Endothelial cell (in vitro differentiated cells): Measurements from ENCODE around the gene CEBPZOS. TPM values are rescaled to one million over a fixed set of nuclear protein-coding genes. Genes with fewer than 3 reads are reported as not detected.

Experiments
- DNase-seq: peaks from one replicate; pipeline ENCODE4 v3.0.0; 2021; ENCODE audit warnings: low spot score
- H3K27ac Mint-ChIP-seq: one replicate; pipeline ENCODE4 v1.8.0; 2021; ENCODE audit warnings: mixed read lengths, inconsistent platforms; ENCODE audit not compliant: unreplicated experiment
- H3K27me3 Mint-ChIP-seq: one replicate; pipeline ENCODE4 v1.8.0; 2021; ENCODE audit warnings: mild to moderate bottlenecking, moderate library complexity, mixed read lengths, inconsistent platforms; ENCODE audit not compliant: unreplicated experiment
- H3K36me3 Mint-ChIP-seq: one replicate; pipeline ENCODE4 v1.8.0; 2021; ENCODE audit warnings: mild to moderate bottlenecking, low read depth, mixed read lengths, inconsistent platforms; ENCODE audit not compliant: unreplicated experiment
- H3K4me1 Mint-ChIP-seq: one replicate; pipeline ENCODE4 v1.8.0; 2021; ENCODE audit warnings: mild to moderate bottlenecking, mixed read lengths, inconsistent platforms; ENCODE audit not compliant: unreplicated experiment
- H3K4me3 Mint-ChIP-seq: one replicate; pipeline ENCODE4 v1.8.0; 2021; ENCODE audit warnings: mild to moderate bottlenecking, mixed read lengths, inconsistent platforms; ENCODE audit not compliant: unreplicated experiment
- H3K9me3 Mint-ChIP-seq: one replicate; pipeline ENCODE4 v1.8.0; 2021; ENCODE audit warnings: mixed read lengths, inconsistent platforms; ENCODE audit not compliant: unreplicated experiment
- total RNA-seq: library from RNA; stranded (reverse); fragmentation: NEBNext Ultra II Directional; extraction: Animal tissue kit (Norgen Biotek cat#: 25700); gene quantifications from one replicate; pipeline ENCODE4 v1.2.1, GENCODE V29; 2021; ENCODE audit not compliant: unreplicated experiment
- TF ChIP-seq, protein P1 (sequence below): fragments of 200-600 bp; sonication (generic); IDR thresholded peaks from one replicate; pipeline ENCODE4 v1.5.0; 2021; ENCODE audit warnings: antibody characterized with exemption; ENCODE audit not compliant: unreplicated experiment

Gene CEBPZOS
- total RNA-seq, 1 donor from 2014 or later, result 18.5 TPM

- peak; percentile 7 for DNase-seq
- H3K27ac Mint-ChIP-seq, result peak overlapping the region; percentile 66
- TF ChIP-seq, protein P1, sequence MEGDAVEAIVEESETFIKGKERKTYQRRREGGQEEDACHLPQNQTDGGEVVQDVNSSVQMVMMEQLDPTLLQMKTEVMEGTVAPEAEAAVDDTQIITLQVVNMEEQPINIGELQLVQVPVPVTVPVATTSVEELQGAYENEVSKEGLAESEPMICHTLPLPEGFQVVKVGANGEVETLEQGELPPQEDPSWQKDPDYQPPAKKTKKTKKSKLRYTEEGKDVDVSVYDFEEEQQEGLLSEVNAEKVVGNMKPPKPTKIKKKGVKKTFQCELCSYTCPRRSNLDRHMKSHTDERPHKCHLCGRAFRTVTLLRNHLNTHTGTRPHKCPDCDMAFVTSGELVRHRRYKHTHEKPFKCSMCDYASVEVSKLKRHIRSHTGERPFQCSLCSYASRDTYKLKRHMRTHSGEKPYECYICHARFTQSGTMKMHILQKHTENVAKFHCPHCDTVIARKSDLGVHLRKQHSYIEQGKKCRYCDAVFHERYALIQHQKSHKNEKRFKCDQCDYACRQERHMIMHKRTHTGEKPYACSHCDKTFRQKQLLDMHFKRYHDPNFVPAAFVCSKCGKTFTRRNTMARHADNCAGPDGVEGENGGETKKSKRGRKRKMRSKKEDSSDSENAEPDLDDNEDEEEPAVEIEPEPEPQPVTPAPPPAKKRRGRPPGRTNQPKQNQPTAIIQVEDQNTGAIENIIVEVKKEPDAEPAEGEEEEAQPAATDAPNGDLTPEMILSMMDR, result no peak
- no peaks in the 10 kb centered on the region for H3K9me3 Mint-ChIP-seq
- peak overlapping the region; percentile 91 for H3K4me3 Mint-ChIP-seq
- peaks cover 30% of the 10 kb centered on the region for H3K4me1 Mint-ChIP-seq
- peaks cover 13% of the 10 kb centered on the region for H3K36me3 Mint-ChIP-seq
- H3K27me3 Mint-ChIP-seq, result peaks cover 2% of the 10 kb centered on the region
These were observed 40.0 kb upstream of the CEBPZOS start for GRCh38 chr2:37156071-37156856.

DNA sequence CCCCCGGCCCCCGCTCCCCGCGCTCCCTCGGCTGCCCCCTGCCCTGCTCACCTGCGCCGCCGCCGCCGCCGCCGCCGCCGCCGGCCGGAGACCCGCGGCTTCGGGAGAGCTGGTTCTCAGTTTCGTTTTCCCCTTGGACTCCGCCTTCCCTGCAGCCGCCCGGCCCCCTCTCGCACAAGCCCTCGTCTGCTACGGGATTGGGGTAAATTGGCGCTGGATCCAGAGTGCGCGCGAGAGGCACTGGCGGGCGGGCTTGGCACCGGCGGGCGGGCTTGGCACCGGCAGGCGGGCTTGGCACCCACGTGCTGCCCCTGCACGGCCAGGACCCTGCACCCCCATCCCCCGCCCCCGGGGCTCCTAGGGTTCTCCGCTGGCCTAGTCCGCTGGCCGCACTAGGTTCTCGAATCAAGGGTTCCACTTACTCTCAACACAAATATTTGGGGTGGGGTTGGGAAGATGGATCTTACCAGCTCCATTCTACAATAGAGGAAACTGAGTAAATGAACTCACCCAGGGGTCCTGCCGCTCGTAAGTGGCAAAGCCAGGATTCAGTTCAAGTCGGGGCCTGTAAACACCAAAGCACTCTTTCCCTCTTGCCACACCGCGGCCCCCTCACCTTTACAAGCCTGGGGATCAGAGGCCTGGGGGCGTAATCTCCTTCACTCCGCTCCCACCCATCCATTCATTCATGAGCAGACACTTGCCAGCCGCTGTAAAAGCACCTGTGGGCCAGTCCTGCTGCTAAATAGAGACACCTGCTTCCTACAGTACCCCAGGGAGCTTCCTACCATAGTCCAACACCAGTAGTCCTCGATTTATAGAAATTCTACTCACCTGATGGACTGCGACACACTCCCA is 39.2 kb upstream of the CEBPZOS start, which contains the start of gene EIF2AK2:
Gene EIF2AK2 (minus strand): TSS at position 124 of the 858 bp plus-strand sequence. CDS start 9,174 bp downstream, outside the sequence.
- H3K9me3 Mint-ChIP-seq, result no peaks in the 10 kb centered on the region
- peak; percentile 78 for DNase-seq

DNA sequence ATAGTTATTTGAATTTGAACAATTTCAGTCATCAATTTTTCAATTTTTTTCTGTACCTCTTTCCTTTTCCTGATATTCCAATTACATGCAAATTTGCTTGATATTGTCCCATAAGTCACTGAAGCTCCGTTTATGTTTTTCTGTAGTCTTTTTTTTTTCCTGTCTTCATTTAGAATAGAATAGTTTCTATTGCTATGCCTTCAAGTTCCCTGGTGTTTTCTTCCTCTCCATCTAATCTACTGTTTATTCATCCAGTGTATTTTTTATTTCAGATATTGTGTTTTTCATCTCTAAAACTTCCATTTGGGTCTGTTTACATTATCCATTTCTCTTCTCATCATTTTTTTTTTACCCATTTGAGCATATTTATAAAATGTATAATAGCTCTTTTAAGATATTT is 31.5 kb upstream of the CEBPZOS start:
- no peaks in the 10 kb centered on the region for H3K4me1 Mint-ChIP-seq
- H3K36me3 Mint-ChIP-seq, result peaks cover 5% of the 10 kb centered on the region
- TF ChIP-seq, protein P1, result no peak
- H3K4me3 Mint-ChIP-seq, result no peak overlapping the region
- peaks cover 2% of the 10 kb centered on the region for H3K27me3 Mint-ChIP-seq
- DNase-seq, result no peak
- no peak overlapping the region for H3K27ac Mint-ChIP-seq
- H3K9me3 Mint-ChIP-seq, result peaks cover 6% of the 10 kb centered on the region

More for the DNA sequence above, 39.2 kb upstream of the CEBPZOS start, which contains the start of gene EIF2AK2:
- peak within 1 kb of the TSS; percentile 83 for H3K27ac Mint-ChIP-seq
- H3K36me3 Mint-ChIP-seq, result peaks cover 13% of the 10 kb centered on the region
- peaks cover 28% of the 10 kb centered on the region for H3K4me1 Mint-ChIP-seq
- H3K4me3 Mint-ChIP-seq, result peak within 1 kb of the TSS; percentile 91
- TF ChIP-seq, protein P1, result no peak
- peaks cover 2% of the 10 kb centered on the region for H3K27me3 Mint-ChIP-seq

DNA sequence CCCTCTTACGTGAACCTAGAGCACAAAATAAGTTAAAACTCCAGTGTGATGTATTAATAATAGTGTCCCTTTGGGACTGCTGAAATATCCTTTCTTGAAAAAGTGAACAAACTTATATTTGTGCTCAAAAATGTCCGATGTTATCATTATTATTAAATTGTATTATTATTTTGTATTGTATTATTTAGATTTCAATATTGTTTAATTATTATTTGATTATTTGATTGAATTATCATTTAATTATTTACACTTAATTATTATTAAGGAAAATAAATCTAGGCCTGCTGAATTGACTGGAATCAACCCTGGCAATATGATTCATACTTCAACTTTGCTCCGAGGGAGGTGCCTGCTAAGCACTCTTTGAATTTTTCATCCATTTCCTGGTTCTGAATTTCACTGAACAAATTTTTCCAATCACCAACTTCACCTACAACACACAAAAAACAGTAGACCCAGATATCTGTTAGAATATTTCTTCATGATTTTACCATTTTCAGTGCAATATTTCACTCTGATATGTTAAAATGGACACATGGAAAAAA is 28.6 kb upstream of the CEBPZOS start:
- Mint-ChIP-seq H3K27me3 (peaks cover 2% of the 10 kb centered on the region), H3K27ac (no peak overlapping the region), H3K36me3 (peaks cover 5% of the 10 kb centered on the region), H3K9me3 (peaks cover 6% of the 10 kb centered on the region), H3K4me1 (no peaks in the 10 kb centered on the region), H3K4me3 (no peak overlapping the region)
- no peak for DNase-seq
- TF ChIP-seq, protein P1, result no peak
